Vagina (tissue), 2 donors: ENCODE results near the gene WDR7.

Source experiments
- CTCF ChIP-seq, 3 experiments: fragments of 450-650 bp in 2 of 3; fragments of 200-600 bp in 1 of 3; sonication (generic) in 1 of 3; IDR thresholded peaks; one replicate each; pipeline ENCODE4 v1.5.1; 2017 to 2019; ENCODE audit warnings: antibody characterized with exemption in 3 of 3, mild to moderate bottlenecking in 2 of 3, moderate library complexity in 2 of 3
- POLR2A ChIP-seq, 2 donors: fragments of 450-650 bp; IDR thresholded peaks; one replicate each; pipeline ENCODE4 v1.6.1; 2017; ENCODE audit warnings: antibody characterized with exemption in 2 of 2, mild to moderate bottlenecking in 2 of 2, moderate library complexity in 2 of 2

GRCh38 chr18:56716692-56717146 lies 65.6 kb downstream of the WDR7 start:
- TF ChIP-seq CTCF (IDR thresholded peaks at IDR 0.05) (no peak), POLR2A (IDR thresholded peaks at IDR 0.05) (no peak)
